HG03442 (cell line): ENCODE measurements around the gene ANKRD13A.
"Not testable (repeated sequence)": the region's sequence is repeated elsewhere in the genome, so short reads cannot be mapped to it uniquely, and the experiment has no call there.

ENCODE experiments used
- ATAC-seq: cut with Tn5 transposase; IDR thresholded peaks from one replicate; pipeline ENCODE4 v1.9.1; 2021; ENCODE audit warnings: mild to moderate bottlenecking, moderate library complexity; ENCODE audit not compliant: unreplicated experiment

ANKRD13A gene

DNA sequence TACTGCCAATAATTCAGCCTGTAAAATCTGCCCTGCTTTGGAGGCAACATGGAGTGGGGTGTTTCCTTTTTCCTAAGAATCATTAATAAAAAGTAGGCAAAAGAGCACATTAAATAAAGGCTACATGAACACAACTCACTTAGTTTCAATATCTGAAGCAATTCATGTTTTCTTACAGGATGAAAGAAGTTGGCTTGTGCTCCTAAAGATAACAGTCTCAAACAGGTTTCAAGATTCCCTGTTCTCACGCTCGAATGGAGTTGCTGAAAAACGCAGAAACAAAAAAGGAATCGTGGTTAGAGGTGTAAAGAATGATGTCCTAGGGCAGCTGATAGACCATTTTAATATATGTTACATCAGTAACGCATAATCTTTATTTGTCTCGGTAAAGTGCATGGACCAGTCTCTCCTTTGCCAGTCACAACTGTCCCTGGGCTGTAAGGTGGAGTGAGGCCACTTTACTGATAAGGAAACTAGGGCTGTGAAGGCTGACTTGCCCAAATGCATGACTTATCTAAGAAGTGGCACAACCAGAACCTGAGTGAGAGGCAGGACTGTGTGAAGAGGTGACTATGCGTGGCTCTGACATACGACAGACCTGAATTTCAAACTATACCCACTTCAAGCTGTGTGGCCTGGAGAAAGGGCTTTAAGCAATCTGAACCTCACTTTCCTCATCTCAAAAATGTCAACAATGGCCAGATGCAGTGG, 15.6 kb upstream of the ANKRD13A start:
- no peak for ATAC-seq

DNA sequence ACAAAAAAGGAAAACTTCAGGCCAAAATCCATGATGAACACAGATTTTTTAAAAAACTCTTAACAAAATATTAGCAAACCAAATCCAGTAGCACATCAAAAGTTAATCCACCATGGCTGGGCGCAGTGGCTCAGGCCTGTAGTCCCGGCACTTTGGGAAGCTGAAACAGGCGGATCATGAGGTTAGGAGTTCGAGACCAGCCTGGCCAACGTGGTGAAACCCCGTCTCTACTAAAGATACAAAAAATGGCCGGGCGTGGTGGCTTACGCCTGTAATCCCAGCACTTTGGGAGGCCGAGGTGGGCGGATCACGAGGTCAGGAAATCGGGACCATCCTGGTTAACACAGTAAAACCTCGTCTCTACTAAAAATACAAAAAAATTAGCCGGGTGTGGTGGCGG, 13.0 kb upstream of the ANKRD13A start:
- ATAC-seq, result not testable (repeated sequence)

DNA sequence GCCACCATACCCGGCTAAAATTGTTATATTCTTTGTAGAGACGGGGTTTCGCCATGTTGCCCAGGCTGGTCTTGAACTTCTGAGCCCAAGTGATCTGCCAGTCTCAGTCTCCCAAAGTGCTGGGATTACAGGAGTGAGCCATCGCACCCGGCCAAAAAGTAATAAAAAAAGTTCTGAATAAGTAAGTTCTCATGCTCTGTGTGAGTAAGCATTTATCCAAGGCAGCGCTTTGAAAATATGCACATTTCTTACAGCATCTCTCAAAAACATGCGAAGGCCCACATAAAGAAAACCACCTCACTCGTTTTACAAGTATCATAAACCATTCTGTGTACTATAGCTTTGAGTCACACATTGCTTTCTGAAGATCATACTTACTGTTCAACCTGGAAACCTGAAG, 11.6 kb upstream of the ANKRD13A start:
- ATAC-seq, result no peak

DNA sequence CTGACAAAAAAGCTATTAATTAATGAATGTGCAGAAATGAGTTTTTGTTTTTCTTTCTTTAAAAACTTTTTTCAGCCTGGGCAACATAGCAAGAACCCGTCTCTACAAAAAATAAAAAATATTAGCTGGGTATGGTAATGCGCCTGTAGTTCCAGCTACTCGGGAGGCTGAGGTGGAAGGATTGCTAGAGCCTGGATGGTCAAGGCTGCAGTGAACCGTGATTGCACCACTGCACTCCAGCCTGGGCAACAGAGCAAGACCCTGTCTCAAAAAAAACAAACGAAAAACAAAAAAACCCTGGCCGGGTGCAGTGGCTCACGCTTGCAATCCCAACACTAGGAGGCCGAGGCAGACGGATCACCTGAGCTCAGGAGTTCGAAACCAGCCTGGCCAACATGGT, 11.0 kb upstream of the ANKRD13A start:
- no peak for ATAC-seq

DNA sequence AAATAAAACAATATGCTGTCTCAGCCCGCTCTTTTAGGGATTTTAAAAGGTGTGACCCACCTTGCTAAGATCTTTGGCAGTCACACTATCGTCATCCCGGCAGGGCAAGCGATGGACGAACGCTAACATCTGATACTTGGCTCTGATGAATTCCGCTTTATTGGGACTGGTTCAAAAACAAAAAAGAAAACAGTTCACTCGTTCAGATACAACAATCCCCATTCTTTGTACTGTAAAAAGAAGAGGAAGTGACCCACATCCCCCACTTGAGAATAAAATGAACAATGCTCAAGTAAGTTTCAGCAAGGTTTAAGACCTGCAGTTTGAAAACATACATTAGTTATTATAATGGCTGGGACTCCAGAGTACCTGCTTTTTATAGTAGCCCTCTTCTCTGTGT, 10.3 kb upstream of the ANKRD13A start:
- ATAC-seq, result no peak

DNA sequence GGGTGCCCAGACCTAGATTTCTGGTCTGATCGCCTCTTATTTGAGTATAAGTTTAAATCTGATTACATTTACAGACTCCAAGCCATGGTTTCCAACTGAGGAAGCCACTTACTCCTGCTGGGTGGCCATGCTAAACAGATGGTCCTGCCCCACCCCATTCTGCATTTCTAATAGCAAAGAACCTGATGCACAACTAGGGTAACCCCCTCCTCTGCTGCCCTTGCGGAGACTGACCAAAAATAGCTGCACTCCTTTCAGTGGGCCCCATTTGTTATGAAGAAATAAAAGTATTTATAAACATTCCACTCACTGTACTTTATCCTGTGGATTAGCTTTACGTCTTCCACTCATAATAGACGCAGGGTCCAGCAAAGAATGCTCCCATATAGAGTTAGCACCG, 9.8 kb upstream of the ANKRD13A start:
- ATAC-seq, result no peak

DNA sequence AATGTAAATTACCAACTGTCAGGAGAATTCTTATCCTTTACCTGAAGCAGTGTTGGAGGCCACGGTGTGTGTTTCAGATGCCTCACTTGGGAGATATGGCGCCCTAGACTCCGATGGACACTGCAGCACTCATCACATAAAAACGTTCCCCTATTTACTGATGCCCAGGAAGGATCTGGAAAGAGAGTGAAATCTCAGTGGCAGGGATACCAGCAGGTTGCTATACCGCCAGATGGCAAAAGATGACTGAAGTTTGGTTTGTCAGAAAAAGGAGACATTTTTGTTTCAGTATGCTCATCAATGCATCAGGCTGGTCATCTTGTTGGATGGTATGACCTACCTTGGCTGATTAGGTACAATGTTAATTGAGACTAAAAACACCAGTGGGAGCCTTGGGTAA, 7.6 kb upstream of the ANKRD13A start:
- ATAC-seq, result no peak

DNA sequence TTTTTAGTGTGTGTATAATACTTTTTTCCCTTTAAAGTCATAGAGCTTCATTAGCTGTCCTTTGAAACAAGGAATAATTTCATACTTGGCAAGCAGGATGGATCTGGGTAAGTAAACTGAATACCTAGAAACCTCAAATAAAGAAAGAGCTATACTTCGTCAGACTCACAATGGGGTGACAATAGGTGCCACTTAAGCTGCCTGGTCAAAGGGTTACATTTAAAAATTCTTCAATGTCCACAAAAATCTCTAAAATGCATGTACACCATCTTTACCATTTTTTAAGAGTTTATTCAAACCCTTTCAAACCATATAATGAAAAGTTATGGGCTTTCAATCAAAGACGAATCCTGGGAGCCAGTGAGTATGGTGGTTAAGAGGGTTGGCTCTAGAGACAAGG, 6.1 kb upstream of the ANKRD13A start:
- no peak for ATAC-seq

DNA sequence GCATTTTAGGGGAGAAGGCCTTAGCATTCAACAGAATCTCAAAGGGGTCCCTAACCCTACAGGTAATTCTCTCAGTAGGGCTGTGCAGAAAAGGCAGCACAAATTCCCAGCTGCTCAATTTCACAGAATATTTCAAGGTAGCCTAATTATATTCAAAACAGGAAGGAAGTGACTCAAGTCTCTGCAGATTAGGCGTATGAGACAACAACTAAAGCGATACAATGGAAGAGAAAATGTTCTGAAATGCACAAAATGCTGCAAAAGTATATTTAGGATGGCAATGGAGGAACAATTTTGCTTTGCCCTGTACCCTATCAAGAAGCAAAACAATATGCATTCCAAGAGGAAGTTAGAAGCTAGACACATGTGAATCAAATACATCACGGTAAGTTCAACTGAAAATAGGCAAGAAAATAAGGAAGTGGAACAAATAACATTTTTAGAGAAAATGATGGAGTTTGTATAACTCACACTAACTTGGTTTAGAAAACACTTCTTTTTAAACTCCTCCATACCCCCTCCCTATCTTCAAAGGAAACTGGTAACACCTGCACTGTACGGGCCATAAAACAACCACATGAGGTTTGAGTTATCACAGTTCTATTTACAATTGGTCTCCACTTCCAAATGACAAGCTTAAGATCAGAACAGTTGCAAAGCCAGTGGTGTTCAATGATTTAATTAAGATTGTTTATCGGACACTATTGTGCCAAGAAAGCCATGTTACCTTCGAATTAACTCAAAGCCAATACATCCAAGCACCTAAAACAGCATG, 4.6 kb upstream of the ANKRD13A start:
- no peak for ATAC-seq

DNA sequence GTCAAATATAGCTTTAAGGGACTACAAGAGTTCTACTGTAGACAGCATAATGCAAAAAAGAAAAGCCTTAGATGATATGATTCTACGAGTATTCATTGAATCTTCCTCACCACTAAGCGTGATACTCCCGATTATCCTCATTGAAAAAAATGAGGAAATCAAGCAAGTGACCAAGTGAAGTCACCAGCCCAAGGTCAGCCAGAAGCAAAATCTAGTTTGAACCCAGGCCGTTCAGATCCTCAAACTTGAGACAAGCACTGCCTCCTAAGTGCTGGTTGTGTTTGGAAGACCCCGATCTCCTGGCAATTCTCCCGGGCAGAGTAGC, 3.9 kb upstream of the ANKRD13A start:
- ATAC-seq, result no peak

DNA sequence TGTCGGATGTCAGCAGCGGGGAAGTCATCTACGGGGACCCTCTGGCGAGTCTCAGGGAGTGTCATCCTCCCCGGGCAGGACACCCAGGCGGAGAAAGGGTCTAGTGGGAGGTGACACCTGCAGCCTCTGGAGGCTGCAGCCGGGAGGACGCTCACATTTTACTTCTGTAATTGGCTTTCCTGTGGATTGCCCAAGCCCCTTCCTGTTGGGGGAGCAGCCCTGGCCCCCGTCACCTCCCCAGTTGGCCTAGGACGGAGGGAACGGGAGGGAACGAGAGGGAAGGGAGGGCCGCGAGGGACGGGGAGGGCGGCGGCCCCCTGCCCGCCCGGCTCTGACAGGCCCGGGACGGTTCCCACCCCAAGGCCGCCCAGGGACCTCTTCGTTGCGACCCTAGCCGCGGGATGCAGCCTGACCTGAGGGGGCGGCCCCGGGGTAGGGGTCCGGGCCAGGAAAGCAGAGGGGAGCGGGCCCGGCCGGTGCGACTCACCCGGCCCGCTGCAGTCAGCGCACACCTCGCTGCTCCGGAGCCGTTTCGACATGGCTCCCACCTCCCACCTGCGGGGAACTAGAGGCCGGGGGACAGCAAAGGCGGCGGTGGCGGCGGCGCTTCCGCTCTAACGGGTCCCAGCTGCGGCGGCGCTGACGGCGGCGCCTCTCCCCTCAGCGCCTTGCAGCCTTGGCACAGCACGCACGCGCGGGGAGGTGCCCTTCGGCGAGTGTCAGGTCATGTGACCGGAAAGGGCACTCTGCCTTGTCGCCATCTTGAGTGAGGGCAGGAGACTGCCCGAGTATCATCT, 3.3 kb upstream of the ANKRD13A start, which contains the start of gene GIT2:
GIT2 (minus strand) TSS at position 683 of the 797 bp plus-strand sequence; CDS start at position 539, 144 bp downstream.
- ATAC-seq, result peak; percentile 59

DNA sequence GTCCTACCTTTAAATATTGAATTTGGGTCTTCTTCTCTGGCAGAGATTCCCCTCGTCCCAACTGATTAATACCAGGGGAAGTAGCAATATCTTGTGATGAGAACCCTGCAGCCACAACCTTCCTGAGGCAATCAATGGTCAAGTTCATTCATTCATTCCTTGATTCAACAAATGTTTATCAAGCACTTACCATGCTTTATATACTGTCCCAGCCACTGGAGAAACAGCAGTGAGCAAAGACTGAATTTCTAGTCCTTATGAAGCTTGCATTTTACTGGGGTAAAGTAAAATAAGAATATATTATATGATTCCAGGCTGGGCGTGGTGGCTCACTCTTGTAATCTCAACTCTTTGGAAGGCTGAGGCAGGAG, 2.8 kb upstream of the ANKRD13A start:
- ATAC-seq, result no peak

DNA sequence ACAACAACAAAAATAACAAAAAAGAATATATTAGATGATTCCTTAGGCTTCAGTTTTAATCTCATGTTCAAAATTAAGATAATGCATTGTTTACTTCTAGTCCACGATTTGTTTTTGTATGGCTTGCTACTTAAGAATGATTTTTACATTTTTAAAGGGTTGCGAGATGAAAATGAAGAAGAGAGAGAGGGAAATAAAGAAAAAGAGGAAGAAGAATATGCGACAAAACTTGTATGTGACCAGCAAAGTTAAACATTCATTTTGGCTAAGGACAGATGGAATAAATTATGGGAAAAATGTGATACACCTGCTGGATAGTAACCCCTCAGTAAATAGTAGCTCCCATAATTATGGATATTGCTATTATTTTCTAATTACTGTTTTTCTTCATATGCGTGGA, 1.8 kb upstream of the ANKRD13A start:
- ATAC-seq, result no peak

DNA sequence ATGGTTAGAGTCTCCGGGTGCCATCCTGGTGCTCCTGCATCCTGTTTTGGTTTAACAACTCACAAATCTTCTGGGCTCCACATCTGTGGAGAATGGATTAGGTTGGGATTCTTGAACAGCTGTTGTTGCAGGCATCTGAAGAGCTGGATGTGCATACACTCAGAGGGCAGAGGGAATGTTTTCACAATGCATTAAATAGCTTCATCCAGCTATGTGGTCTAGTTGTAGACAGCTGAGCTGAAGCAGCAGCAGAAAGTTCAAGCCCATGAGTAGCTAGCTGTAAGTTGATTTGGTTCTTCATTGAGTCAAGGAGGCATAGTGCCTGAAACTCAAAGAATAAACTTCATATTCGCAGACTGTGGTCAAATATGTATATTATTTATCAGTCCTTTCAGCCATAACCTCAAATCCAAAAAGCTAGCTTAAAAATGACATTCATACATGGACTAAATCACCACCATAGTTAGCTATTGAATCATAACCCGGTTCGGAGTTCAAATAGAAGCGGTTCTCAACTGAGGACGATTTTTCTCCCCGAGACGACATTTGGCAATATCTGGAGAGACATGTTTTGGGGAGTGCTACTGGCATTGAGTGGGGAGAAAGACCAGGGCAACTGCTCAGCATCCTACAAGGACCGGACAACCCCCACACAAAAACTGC, 858 bp upstream of the ANKRD13A start:
- ATAC-seq, result no peak

DNA sequence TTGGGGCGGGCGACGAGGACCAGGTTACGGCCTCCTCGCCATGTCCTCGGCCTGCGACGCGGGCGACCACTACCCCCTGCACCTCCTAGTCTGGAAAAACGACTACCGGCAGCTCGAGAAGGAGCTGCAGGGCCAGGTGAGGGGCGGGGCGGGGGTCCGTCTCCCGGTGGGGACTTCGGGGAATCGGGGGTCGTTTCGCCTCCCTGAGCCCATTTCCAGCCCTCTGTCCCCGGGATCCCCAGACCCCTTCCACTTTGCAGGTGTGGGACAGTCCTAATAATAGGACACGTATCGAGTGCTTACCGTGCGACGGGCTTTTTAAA, 380 bp downstream of the ANKRD13A start:
- no peak for ATAC-seq

DNA sequence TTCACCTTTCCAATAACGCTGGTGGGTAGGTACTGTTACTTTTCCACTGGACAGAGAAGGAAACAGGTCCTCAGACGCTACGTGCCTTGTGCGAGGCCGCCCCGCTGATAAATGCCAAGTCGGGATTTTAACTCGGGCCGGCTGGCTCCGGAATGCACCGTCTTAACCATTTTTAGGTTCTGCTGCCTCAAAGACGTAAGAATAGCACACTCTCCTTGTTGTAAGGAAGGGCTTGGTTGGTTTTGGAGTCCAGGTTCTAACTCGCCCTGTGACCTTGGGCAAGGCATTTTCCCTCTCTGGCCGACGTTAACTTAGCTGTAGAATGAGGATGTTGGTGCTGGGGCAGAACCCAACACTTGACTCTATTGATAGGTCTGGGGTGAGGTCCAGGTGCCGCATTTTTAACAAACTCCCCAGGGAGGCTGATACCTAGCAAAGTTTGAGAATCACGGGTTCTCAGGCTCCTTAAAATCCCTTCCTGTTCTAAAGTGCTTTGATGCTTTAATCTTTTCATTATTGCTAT, 814 bp downstream of the ANKRD13A start:
- ATAC-seq, result no peak

DNA sequence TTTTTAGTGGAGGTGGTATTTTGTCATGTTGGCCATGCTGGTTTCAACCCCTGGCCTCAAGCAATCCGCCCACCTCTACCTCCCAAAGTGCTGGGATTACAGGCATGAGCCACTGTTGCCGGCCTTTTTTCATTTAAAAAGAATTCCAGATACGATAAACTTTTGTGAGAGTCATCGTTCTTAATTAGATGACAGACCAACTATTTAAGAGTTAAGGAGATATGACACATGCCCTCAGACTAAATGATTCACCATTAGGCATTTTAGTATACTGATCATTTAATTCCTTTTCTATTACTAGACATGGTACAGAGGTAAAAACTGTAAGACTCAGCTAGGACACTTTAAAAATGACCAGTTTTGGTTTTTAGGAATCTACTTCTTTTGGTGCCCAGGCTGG, 2.4 kb downstream of the ANKRD13A start:
- no peak for ATAC-seq

DNA sequence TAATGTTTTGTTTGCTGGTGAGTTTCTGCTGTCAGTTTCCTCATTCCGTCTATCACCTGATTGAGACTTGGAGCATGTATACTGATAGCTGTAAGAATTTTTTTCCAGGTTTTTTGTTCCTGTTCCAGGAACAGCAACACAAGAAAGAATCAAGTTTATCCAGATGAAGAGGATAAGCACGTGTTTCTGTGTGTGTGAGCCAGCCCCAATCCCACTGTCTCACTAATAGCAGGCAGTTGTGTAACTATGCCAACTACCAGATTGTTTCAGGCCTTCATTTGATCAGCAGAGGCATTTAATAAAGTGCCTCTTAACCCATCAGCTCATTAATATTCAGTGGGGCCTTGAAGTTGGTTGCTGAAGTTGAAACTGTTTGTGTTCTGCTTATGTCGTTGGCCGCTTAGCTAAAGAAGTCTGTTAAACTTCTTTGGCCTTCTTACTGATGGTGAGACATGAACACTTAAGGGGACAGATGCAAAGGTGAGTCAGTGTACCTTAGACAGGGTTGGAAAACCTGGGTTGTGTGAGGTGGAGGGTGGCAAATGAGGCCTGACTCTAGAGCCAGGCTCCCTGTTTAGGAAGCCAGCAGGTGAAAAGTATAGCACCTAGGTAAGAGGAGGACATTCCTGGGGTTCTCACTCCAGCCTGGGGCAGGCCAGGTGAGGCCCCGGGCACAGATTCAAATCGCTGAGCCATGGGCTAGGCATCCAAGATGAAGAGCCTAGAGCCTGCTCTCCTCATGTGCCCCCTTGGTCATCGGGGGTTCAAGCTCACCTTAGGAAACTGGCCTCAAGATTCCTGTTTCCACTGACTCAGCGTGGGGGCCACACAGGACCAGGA, 3.7 kb downstream of the ANKRD13A start:
- ATAC-seq, result no peak

DNA sequence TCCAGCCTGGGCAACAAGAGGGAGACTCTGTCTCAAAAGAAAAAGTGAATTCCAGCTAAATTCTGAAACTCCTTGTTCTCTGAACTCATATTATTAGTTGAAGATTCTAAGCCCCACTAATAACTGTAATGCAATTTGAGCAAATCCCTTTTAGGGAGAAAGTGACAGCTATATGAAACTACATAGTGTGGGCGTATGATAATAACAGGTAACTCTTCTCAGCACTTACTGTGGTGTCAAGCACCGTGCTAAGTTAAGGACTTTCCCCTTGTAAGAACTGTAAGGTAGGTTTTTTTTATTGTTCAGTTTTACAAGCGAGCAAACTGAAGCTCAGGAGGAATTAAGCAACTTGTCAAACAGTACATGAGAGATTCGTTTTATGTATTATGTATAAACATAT, 5.4 kb downstream of the ANKRD13A start:
- peak; percentile 49 for ATAC-seq

DNA sequence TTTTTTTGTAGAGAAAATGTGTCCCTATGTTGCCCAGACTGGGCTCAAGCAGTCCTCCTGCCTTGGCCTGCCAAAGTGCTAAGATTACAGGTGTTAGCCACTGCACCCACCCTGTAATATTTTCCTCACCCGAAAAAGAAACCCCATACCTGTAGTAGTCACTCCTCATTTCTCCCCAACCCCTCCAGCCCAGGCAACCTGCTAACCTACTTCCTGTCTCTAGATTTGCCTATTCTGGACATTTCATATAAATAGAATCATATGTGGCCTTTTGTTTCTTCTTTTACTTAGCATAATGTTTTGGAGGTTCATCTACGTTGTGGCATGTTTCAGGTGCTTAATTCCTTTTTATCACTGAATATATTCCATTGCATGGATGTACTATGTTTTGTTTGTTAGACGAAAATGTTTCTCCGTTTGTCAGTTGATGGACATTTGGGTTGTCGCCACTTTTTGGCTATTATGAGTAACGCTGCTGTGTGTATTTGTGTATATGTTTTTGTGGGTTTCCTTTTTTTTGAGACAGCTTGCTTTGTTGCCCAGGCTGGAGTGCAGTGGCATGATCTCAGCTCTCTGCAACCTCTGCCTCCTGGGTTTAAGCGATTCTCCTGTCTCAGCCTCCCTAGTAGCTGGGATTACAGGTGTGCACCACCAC, 6.2 kb downstream of the ANKRD13A start:
- no peak for ATAC-seq
